Esophagus muscularis mucosa (tissue), 3 donors: Measurements from ENCODE around the gene IL21R.

Experiments used
- POLR2A ChIP-seq: fragments of 450-650 bp; IDR thresholded peaks from one replicate; pipeline ENCODE4 v1.6.1; 2017; ENCODE audit warnings: antibody characterized with exemption, moderate library complexity, mild to moderate bottlenecking, low read depth
- TF ChIP-seq, protein P1 (sequence below), 3 experiments: fragments of 200-600 bp in 2 of 3; fragments of 450-650 bp in 1 of 3; sonication (generic) in 2 of 3; IDR thresholded peaks; one replicate each; pipeline ENCODE4 v1.5.1; 2017 to 2019; ENCODE audit warnings: antibody characterized with exemption in 3 of 3, mild to moderate bottlenecking in 2 of 3, moderate library complexity in 1 of 3

DNA sequence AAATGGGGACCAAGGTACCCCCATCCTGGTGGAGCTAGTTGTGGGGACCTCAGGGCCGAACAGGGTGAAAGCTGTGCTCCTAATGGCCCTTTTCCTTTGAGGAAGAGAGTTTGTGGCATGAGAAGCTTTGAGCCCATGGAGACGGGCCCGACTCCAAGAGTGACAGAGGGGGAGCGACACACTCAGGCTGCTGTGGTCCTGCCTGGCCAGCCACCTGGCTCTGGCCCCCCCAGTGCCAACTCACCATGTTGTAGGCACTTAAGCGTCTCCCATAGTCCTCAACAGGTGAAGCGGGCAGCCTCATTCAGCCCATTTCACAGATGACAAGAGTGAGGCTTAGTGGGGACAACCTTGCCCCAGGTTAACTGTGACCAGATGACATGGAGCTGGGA, 1.6 kb downstream of the IL21R start:
- TF ChIP-seq, protein P1, sequence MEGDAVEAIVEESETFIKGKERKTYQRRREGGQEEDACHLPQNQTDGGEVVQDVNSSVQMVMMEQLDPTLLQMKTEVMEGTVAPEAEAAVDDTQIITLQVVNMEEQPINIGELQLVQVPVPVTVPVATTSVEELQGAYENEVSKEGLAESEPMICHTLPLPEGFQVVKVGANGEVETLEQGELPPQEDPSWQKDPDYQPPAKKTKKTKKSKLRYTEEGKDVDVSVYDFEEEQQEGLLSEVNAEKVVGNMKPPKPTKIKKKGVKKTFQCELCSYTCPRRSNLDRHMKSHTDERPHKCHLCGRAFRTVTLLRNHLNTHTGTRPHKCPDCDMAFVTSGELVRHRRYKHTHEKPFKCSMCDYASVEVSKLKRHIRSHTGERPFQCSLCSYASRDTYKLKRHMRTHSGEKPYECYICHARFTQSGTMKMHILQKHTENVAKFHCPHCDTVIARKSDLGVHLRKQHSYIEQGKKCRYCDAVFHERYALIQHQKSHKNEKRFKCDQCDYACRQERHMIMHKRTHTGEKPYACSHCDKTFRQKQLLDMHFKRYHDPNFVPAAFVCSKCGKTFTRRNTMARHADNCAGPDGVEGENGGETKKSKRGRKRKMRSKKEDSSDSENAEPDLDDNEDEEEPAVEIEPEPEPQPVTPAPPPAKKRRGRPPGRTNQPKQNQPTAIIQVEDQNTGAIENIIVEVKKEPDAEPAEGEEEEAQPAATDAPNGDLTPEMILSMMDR (IDR thresholded peaks at IDR 0.05) = no peak
- no peak for TF ChIP-seq POLR2A
